Neural cell (in vitro differentiated cells): Measurements from ENCODE around the gene LRRC2.

Source experiments
- MXI1 ChIP-seq: fragments of 450-650 bp; conservative IDR thresholded peaks from 2 replicates; pipeline ENCODE4 v1.6.1; 2014; ENCODE audit warnings: antibody characterized with exemption, mild to moderate bottlenecking; ENCODE audit not compliant: poor library complexity, severe bottlenecking
- POLR2AphosphoS5 ChIP-seq: IDR thresholded peaks from 2 replicates; pipeline ENCODE4 v1.6.1; 2012
- TF ChIP-seq, protein P1 (sequence below): IDR thresholded peaks from 2 replicates; pipeline ENCODE4 v1.6.1; 2012; ENCODE audit warnings: borderline replicate concordance
- TF ChIP-seq, protein P2 (sequence below): fragments of 450-650 bp; IDR thresholded peaks from 2 replicates; pipeline ENCODE4 v1.5.1; 2014; ENCODE audit warnings: antibody characterized with exemption, mild to moderate bottlenecking, moderate library complexity; ENCODE audit not compliant: poor library complexity, severe bottlenecking

DNA sequence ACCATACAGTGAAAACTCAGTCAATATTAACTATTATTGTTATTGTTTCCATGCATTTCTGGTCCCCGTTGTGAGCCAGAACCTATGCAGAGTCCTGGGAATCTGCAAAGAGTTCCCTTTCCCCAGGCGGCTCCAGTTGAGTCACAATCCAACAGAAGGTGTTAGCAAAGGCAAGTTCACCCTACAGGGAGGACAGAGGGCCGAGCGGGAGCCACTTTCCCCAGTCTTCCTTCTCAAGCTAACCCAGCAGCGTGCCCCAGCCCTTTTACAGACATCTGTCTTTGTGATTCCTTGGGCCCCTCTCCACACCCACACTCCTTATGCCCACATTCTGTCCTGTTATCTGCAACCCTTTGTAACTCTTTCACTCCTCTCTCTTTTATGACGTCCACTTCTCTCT, 88.3 kb downstream of the LRRC2 start:
- TF ChIP-seq POLR2AphosphoS5, result no peak
- TF ChIP-seq, protein P1, sequence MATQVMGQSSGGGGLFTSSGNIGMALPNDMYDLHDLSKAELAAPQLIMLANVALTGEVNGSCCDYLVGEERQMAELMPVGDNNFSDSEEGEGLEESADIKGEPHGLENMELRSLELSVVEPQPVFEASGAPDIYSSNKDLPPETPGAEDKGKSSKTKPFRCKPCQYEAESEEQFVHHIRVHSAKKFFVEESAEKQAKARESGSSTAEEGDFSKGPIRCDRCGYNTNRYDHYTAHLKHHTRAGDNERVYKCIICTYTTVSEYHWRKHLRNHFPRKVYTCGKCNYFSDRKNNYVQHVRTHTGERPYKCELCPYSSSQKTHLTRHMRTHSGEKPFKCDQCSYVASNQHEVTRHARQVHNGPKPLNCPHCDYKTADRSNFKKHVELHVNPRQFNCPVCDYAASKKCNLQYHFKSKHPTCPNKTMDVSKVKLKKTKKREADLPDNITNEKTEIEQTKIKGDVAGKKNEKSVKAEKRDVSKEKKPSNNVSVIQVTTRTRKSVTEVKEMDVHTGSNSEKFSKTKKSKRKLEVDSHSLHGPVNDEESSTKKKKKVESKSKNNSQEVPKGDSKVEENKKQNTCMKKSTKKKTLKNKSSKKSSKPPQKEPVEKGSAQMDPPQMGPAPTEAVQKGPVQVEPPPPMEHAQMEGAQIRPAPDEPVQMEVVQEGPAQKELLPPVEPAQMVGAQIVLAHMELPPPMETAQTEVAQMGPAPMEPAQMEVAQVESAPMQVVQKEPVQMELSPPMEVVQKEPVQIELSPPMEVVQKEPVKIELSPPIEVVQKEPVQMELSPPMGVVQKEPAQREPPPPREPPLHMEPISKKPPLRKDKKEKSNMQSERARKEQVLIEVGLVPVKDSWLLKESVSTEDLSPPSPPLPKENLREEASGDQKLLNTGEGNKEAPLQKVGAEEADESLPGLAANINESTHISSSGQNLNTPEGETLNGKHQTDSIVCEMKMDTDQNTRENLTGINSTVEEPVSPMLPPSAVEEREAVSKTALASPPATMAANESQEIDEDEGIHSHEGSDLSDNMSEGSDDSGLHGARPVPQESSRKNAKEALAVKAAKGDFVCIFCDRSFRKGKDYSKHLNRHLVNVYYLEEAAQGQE, result no peak
- TF ChIP-seq, protein P2, sequence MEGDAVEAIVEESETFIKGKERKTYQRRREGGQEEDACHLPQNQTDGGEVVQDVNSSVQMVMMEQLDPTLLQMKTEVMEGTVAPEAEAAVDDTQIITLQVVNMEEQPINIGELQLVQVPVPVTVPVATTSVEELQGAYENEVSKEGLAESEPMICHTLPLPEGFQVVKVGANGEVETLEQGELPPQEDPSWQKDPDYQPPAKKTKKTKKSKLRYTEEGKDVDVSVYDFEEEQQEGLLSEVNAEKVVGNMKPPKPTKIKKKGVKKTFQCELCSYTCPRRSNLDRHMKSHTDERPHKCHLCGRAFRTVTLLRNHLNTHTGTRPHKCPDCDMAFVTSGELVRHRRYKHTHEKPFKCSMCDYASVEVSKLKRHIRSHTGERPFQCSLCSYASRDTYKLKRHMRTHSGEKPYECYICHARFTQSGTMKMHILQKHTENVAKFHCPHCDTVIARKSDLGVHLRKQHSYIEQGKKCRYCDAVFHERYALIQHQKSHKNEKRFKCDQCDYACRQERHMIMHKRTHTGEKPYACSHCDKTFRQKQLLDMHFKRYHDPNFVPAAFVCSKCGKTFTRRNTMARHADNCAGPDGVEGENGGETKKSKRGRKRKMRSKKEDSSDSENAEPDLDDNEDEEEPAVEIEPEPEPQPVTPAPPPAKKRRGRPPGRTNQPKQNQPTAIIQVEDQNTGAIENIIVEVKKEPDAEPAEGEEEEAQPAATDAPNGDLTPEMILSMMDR, result no peak
- no peak for TF ChIP-seq MXI1
